RWPE2 (cell line): ENCODE results near the gene FAM193B.

Experiments
- ATAC-seq: fragments of 200-7000 bp; cut with Tn5 transposase; 3 replicates; pipeline ENCODE4 v1.9.1; 2021; ENCODE audit warnings: low read depth
- DNase-seq: peaks from one replicate; pipeline ENCODE4 v3.0.0-alpha.2; 2020; ENCODE audit warnings: low spot score
- H3K27ac ChIP-seq: fragments of 450-650 bp; 2 replicates; pipeline ENCODE4 v1.5.1; 2017; ENCODE audit warnings: mild to moderate bottlenecking; ENCODE audit not compliant: poor library complexity, severe bottlenecking
- H3K27me3 ChIP-seq: fragments of 250-450 bp; sonication (Bioruptor Pico); 2 replicates; pipeline ENCODE4 v1.5.1; 2021; ENCODE audit warnings: mild to moderate bottlenecking, moderate library complexity; ENCODE audit not compliant: insufficient read depth, poor library complexity, severe bottlenecking
- H3K36me3 ChIP-seq: fragments of 250-450 bp; sonication (Bioruptor Pico); 2 replicates; pipeline ENCODE4 v1.5.1; 2020; ENCODE audit warnings: low read depth, mild to moderate bottlenecking, moderate library complexity
- H3K4me1 ChIP-seq: fragments of 250-450 bp; sonication (Bioruptor Pico); 2 replicates; pipeline ENCODE4 v1.5.1; 2021; ENCODE audit warnings: mild to moderate bottlenecking, moderate library complexity; ENCODE audit not compliant: insufficient read depth, poor library complexity, severe bottlenecking
- H3K4me3 ChIP-seq: fragments of 250-450 bp; sonication (Bioruptor Pico); 2 replicates; pipeline ENCODE4 v1.5.1; 2021; ENCODE audit warnings: mild to moderate bottlenecking, moderate library complexity; ENCODE audit not compliant: severe bottlenecking
- H3K9me3 ChIP-seq: fragments of 250-450 bp; sonication (Bioruptor Pico); 2 replicates; pipeline ENCODE4 v1.5.1; 2021; ENCODE audit warnings: mild to moderate bottlenecking, moderate library complexity; ENCODE audit not compliant: severe bottlenecking
- TF ChIP-seq, protein P1 (sequence below): fragments of 450-650 bp; IDR thresholded peaks from one replicate; pipeline ENCODE4 v1.5.1; 2017; ENCODE audit warnings: mild to moderate bottlenecking, moderate library complexity; ENCODE audit not compliant: poor library complexity, severe bottlenecking

FAM193B gene

DNA sequence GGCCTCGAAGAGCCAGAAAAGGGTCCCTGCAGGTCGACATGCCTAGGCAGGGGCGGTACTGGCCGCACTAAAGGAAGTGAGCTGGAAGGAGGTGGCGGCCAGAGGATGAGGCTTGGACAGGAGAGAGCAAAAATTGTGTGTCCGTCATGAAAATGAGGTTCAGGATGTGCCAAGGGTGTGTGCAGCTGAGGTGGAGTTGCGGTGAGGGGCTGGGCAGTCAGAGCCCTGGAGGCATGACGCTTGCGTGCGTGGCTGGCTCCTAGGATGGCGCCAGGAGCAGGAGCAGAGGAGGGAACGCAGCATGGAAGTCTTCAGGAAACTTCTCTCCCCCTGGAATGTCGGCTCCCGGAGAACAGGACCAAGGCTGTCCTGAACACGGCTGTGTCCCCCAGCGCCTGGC, 51.5 kb downstream of the FAM193B start:
- H3K27ac ChIP-seq: no peak overlapping the region
- DNase-seq: no peak
- no peak overlapping the region for H3K4me3 ChIP-seq
- no peaks in the 10 kb centered on the region for H3K36me3 ChIP-seq
- no peak for ATAC-seq
- H3K27me3 ChIP-seq: no peaks in the 10 kb centered on the region
- no peaks in the 10 kb centered on the region for H3K9me3 ChIP-seq
- no peaks in the 10 kb centered on the region for H3K4me1 ChIP-seq
- TF ChIP-seq, protein P1, sequence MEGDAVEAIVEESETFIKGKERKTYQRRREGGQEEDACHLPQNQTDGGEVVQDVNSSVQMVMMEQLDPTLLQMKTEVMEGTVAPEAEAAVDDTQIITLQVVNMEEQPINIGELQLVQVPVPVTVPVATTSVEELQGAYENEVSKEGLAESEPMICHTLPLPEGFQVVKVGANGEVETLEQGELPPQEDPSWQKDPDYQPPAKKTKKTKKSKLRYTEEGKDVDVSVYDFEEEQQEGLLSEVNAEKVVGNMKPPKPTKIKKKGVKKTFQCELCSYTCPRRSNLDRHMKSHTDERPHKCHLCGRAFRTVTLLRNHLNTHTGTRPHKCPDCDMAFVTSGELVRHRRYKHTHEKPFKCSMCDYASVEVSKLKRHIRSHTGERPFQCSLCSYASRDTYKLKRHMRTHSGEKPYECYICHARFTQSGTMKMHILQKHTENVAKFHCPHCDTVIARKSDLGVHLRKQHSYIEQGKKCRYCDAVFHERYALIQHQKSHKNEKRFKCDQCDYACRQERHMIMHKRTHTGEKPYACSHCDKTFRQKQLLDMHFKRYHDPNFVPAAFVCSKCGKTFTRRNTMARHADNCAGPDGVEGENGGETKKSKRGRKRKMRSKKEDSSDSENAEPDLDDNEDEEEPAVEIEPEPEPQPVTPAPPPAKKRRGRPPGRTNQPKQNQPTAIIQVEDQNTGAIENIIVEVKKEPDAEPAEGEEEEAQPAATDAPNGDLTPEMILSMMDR: no peak

DNA sequence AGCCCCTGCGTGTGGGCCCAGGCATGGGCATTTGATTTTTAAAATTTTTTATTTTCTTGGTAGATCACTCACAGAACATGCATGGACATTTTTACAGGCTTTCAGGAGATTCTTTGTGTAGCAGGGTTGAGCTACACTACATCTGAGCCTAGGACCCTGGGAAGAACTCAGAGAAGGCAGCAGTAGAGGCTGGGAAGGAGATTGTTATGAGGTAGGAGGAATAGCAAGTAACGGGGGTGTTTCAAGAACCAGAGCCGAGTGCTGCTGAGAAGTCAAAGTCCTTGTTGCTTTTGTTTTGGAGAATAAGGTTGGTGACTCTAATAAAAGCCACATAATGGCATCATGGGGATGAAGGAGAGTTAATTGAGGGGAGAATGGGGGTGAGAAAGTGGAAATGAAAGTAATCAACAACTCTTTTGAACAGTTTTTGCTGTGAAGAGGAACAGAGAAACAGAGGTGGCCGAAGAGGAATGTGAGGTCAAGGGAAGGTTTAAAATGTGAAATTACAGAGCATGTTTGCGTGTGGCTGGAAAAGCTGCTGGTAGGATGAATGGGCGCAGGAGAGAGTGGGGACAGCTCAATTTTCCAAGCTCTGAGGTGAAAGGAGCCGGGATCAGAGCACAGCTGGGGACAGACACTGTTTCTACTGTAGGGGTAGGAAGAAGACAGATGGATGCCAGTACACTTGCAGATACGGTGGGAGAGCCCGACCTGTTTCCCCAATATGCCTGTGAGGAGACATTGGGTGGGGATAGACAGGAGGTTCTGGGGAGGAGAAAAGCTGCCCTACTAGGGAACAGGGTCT, 52.3 kb downstream of the FAM193B start:
- DNase-seq (no peak), ATAC-seq (no peak)
- H3K9me3 ChIP-seq: no peaks in the 10 kb centered on the region
- no peaks in the 10 kb centered on the region for H3K27me3 ChIP-seq
- H3K4me3 ChIP-seq: no peak overlapping the region
- no peak overlapping the region for H3K27ac ChIP-seq
- no peaks in the 10 kb centered on the region for H3K36me3 ChIP-seq
- TF ChIP-seq, protein P1: no peak
- no peaks in the 10 kb centered on the region for H3K4me1 ChIP-seq

DNA sequence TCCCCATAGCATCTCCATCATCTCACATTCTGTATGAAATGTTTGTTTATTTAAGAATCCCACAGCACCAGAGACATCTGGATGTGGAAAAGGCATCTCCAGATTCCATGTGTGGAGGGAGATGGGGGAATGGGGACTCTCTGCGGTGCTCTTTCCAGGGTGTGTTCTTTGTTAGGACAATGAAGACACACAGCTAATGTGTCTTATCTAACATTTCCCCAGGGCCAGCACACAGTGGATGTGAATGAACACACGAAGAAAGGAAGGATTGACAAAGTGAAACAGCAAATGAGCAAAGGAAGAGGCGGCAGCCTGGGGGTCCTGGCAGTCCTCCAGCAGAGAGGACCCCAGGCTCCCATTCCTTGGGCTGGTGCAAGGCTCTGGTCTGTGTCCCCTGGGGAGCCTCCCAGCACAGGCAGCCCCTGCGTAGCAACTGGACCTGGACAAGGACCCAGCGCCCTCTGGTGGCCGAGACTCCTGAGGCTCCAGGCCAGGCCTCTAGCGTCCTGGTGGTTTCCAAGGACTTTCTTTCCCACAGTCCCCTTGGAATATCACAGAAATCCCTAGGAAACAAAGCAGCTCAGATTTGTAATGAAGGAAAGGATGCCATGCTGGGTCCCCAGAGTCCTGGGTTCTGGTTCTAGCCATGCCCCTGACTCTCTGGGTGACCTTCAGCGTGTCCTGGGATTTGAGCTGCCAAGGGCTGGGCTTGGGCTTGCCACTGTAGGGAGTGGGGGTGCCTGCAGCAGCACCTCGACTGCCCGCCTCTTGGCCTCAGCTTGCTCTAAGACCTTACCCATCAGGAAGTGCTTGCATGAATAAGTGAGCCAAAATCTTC, 53.5 kb downstream of the FAM193B start:
- TF ChIP-seq, protein P1: peak; percentile 99
- DNase-seq (peak; percentile 93), ATAC-seq (peak; percentile 44)
- no peak overlapping the region for H3K27ac ChIP-seq
- H3K27me3 ChIP-seq: no peaks in the 10 kb centered on the region
- H3K4me1 ChIP-seq: peaks cover 3% of the 10 kb centered on the region
- peaks cover 6% of the 10 kb centered on the region for H3K36me3 ChIP-seq
- no peak overlapping the region for H3K4me3 ChIP-seq
- no peaks in the 10 kb centered on the region for H3K9me3 ChIP-seq

DNA sequence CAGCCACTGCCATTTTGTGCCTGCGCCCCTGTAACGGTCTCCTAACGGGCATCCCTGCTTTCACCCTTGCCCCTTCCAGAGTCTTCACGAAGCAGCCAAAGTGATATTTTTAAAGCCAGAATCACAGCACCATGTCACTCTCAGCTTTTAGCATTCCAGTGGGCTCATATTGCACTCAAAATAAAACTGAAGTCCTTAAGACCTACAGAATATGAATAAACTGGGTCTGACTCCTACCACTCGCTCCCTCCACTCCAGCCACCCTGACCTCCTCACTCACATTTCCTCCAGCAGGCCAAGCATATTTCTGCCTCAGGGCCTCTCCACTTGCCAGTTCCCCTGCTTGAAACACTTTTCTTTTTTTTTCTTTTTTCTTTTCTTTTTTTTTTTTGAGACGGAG, 54.5 kb downstream of the FAM193B start:
- no peak overlapping the region for H3K4me3 ChIP-seq
- peaks cover 14% of the 10 kb centered on the region for H3K4me1 ChIP-seq
- TF ChIP-seq, protein P1: no peak
- H3K36me3 ChIP-seq: peaks cover 17% of the 10 kb centered on the region
- DNase-seq (no peak), ATAC-seq (no peak)
- H3K27me3 ChIP-seq: no peaks in the 10 kb centered on the region
- no peaks in the 10 kb centered on the region for H3K9me3 ChIP-seq
- no peak overlapping the region for H3K27ac ChIP-seq
